ENCODE measurements around the gene SAPCD2. TPM values are rescaled to one million over a fixed set of nuclear protein-coding genes. Genes with fewer than 3 reads are reported as not detected.

SAPCD2 gene
- polyA plus RNA-seq, 3 donors = 0.03 to 3.1 (median 1.7) TPM

DNA sequence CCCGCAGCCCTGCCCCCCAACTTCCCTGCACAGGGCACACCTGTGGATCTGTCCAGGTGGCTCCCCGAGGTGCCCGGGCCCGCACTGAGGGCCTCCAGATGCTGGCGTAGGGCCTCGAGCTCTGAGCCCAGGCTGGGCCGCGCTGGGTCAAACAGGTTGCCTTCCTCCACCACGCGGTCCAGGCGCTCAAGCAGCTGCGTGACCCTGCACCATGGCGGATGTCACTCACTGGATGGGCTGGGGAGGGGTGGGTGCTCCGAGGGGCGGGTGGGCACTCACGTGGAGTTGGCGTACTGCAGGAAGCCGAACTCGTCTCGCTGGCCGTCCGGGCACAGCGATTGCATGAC, 47.7 kb downstream of the SAPCD2 start:
- Mint-ChIP-seq H3K9me3 (peaks cover 0 to 5% (median 2%) of the 10 kb centered on the region in 7 donors), H3K36me3 (peaks cover 0 to 6% of the 10 kb centered on the region in 2 donors), H3K4me1 (peaks cover 10% of the 10 kb centered on the region), H3K4me3 (no peak overlapping the region), H3K27me3 (ENCODE audit: low read depth in 3 of 3) (peaks cover 4 to 7% (median 7%) of the 10 kb centered on the region in 3 donors), H3K27ac (no peak overlapping the region)
- H3K4me3 ChIP-seq (replicated peaks in 1 of 3; ENCODE audit: low read depth in 2 of 3, low read length in 3 of 3) = no peak overlapping the region
- no peaks in the 10 kb centered on the region for H3K36me3 ChIP-seq (replicated peaks in 1 of 2; ENCODE audit: control insufficient read depth in 1 of 2, insufficient read depth in 2 of 2, low read length in 2 of 2)
- peaks cover 8 to 19% of the 10 kb centered on the region in 2 donors for H3K4me1 ChIP-seq (ENCODE audit: control insufficient read depth in 1 of 2, insufficient read depth in 2 of 2, low read length in 2 of 2)
- no peak overlapping the region for H2AFZ ChIP-seq (ENCODE audit: insufficient read depth, low read depth, low read length, poor library complexity, severe bottlenecking)
- H3K27ac ChIP-seq (ENCODE audit: low read depth in 1 of 2, low read length in 2 of 2) = no peak overlapping the region
- DNase-seq = no peak
- H3K9ac ChIP-seq (ENCODE audit: insufficient read depth, low read length, poor library complexity, severe bottlenecking) = no peak overlapping the region
- no peak overlapping the region for H3K4me2 ChIP-seq (replicated peaks; ENCODE audit: extremely low read depth, low read length, poor library complexity, severe bottlenecking)
- intact Hi-C loops (cut with micrococcal nuclease) = no loop called here
- TF ChIP-seq, protein P1, sequence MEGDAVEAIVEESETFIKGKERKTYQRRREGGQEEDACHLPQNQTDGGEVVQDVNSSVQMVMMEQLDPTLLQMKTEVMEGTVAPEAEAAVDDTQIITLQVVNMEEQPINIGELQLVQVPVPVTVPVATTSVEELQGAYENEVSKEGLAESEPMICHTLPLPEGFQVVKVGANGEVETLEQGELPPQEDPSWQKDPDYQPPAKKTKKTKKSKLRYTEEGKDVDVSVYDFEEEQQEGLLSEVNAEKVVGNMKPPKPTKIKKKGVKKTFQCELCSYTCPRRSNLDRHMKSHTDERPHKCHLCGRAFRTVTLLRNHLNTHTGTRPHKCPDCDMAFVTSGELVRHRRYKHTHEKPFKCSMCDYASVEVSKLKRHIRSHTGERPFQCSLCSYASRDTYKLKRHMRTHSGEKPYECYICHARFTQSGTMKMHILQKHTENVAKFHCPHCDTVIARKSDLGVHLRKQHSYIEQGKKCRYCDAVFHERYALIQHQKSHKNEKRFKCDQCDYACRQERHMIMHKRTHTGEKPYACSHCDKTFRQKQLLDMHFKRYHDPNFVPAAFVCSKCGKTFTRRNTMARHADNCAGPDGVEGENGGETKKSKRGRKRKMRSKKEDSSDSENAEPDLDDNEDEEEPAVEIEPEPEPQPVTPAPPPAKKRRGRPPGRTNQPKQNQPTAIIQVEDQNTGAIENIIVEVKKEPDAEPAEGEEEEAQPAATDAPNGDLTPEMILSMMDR (IDR thresholded peaks at IDR 0.05) = no peak
- H4K20me1 ChIP-seq (ENCODE audit: insufficient read depth, low read length) = no peaks in the 10 kb centered on the region
- no peaks in the 10 kb centered on the region for H3K27me3 ChIP-seq (ENCODE audit: control insufficient read depth in 2 of 2, insufficient read depth in 2 of 2, low read length in 2 of 2)
- H3K9me3 ChIP-seq (replicated peaks in 1 of 2; ENCODE audit: control insufficient read depth in 1 of 2, insufficient read depth in 1 of 2, low read length in 2 of 2) = no peaks in the 10 kb centered on the region
- WGBS (ENCODE audit: insufficient coverage) = 91% methylated on average over 15 of the region's 23 CpGs
- H3K79me2 ChIP-seq (ENCODE audit: insufficient read depth, low read length) = no peaks in the 10 kb centered on the region

DNA sequence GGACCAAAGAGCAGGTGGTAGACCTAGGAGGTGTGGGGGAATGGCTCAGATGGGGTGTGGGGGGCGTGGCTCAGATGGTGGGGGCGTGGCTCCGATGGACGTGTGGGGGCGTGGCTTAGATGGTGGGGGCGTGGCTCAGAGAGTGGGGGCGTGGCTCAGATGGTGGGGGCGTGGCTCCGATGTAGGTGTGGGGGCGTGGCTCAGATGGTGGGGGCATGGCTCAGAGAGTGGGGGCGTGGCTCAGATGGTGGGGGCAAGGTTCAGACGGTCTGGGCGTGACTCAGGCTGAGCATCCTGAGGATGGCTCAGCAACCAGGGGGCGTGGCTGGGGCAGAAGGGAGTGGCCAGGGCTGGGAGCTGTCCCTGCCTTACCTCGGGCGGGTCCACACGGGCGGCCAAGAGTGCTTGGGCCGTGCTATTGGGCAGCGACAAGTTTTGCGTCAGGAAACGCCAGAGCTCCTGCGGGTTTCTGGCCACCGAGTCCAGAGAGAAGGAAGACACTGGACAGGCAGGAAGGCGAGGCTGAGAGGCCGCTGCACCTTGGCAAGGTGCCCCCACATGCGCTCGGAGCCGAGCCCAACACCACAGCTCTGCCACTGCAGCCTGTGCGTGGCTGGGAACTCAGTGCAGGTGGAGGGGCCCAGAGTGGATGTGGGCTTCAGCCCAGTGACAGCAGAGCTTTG, 48.2 kb downstream of the SAPCD2 start:
- DNase-seq = peak; percentile 75 to 89 (median 78)
- 77% methylated on average over 22 of the region's 30 CpGs for WGBS (ENCODE audit: insufficient coverage)
- no peaks in the 10 kb centered on the region for H3K9me3 ChIP-seq (replicated peaks in 1 of 2; ENCODE audit: control insufficient read depth in 1 of 2, insufficient read depth in 1 of 2, low read length in 2 of 2)
- TF ChIP-seq, protein P1 (IDR thresholded peaks at IDR 0.05) = no peak
- Mint-ChIP-seq H3K4me3 (no peak overlapping the region), H3K36me3 (peaks cover 0 to 6% of the 10 kb centered on the region in 2 donors), H3K9me3 (peaks cover 0 to 5% (median 3%) of the 10 kb centered on the region in 7 donors), H3K27ac (peak overlapping the region in 3 of 7 donors; percentile 57 to 79 (median 61)), H3K27me3 (ENCODE audit: low read depth in 3 of 3) (peaks cover 2 to 5% (median 4%) of the 10 kb centered on the region in 3 donors), H3K4me1 (peaks cover 6% of the 10 kb centered on the region)
- no peak overlapping the region for H3K4me2 ChIP-seq (replicated peaks; ENCODE audit: extremely low read depth, low read length, poor library complexity, severe bottlenecking)
- no peak overlapping the region for H3K27ac ChIP-seq (ENCODE audit: low read depth in 1 of 2, low read length in 2 of 2)
- H3K79me2 ChIP-seq (ENCODE audit: insufficient read depth, low read length) = no peaks in the 10 kb centered on the region
- no peaks in the 10 kb centered on the region for H3K27me3 ChIP-seq (ENCODE audit: control insufficient read depth in 2 of 2, insufficient read depth in 2 of 2, low read length in 2 of 2)
- no peak overlapping the region for H2AFZ ChIP-seq (ENCODE audit: insufficient read depth, low read depth, low read length, poor library complexity, severe bottlenecking)
- no peak overlapping the region for H3K4me3 ChIP-seq (replicated peaks in 1 of 3; ENCODE audit: low read depth in 2 of 3, low read length in 3 of 3)
- intact Hi-C loops (cut with micrococcal nuclease) = no loop called here
- H3K9ac ChIP-seq (ENCODE audit: insufficient read depth, low read length, poor library complexity, severe bottlenecking) = no peak overlapping the region
- H4K20me1 ChIP-seq (ENCODE audit: insufficient read depth, low read length) = no peaks in the 10 kb centered on the region
- peaks cover 4 to 14% of the 10 kb centered on the region in 2 donors for H3K4me1 ChIP-seq (ENCODE audit: control insufficient read depth in 1 of 2, insufficient read depth in 2 of 2, low read length in 2 of 2)
- H3K36me3 ChIP-seq (replicated peaks in 1 of 2; ENCODE audit: control insufficient read depth in 1 of 2, insufficient read depth in 2 of 2, low read length in 2 of 2) = no peaks in the 10 kb centered on the region

Data from CD14-positive monocyte (primary cell).